ENCODE results near the gene PNPLA6. TPM values are rescaled to one million over a fixed set of nuclear protein-coding genes. Genes with fewer than 3 reads are reported as not detected.

The PNPLA6 gene
- polyA plus RNA-seq, 1 donor, result 34.7 TPM

GRCh38 chr19:7515645-7516151 is 19.8 kb upstream of the PNPLA6 start, which contains the start of gene ZNF358:
Gene ZNF358 (plus strand): TSS chr19:7516103. CDS start chr19:7519243, 3,140 bp downstream.
- peak; percentile 82 for DNase-seq

GRCh38 chr19:7516333-7516732 is 19.2 kb upstream of the PNPLA6 start:
- DNase-seq, result no peak

- DNase-seq, result no peak
Measured at GRCh38 chr19:7516878-7517277, 18.6 kb upstream of the PNPLA6 start.

GRCh38 chr19:7519361-7520130 is 16.0 kb upstream of the PNPLA6 start:
- no peak for DNase-seq

GRCh38 chr19:7520131-7521051 is 15.1 kb upstream of the PNPLA6 start:
- DNase-seq, result no peak

- DNase-seq, result no peak
Measured at GRCh38 chr19:7521551-7522071, 13.9 kb upstream of the PNPLA6 start.

- DNase-seq, result peak; percentile 99
Measured at GRCh38 chr19:7522072-7522922, 13.2 kb upstream of the PNPLA6 start, which contains the start of gene MCOLN1. Gene MCOLN1 (plus strand): TSS chr19:7522624. CDS start chr19:7522751, 127 bp downstream.

GRCh38 chr19:7522923-7523667 is 12.4 kb upstream of the PNPLA6 start:
- no peak for DNase-seq

GRCh38 chr19:7524523-7524922 is 11.0 kb upstream of the PNPLA6 start:
- DNase-seq, result no peak

GRCh38 chr19:7524992-7525739 is 10.4 kb upstream of the PNPLA6 start:
- no peak for DNase-seq

- DNase-seq, result no peak
Measured at GRCh38 chr19:7526059-7526929, 9.2 kb upstream of the PNPLA6 start.

GRCh38 chr19:7527516-7528191 is 7.9 kb upstream of the PNPLA6 start:
- DNase-seq, result no peak

- no peak for DNase-seq
Measured at GRCh38 chr19:7528192-7528519, 7.4 kb upstream of the PNPLA6 start.

- no peak for DNase-seq
Measured at GRCh38 chr19:7528522-7529245, 6.8 kb upstream of the PNPLA6 start.

- no peak for DNase-seq
Measured at GRCh38 chr19:7529246-7529600, 6.3 kb upstream of the PNPLA6 start.

- no peak for DNase-seq
Measured at GRCh38 chr19:7529610-7530490, 5.7 kb upstream of the PNPLA6 start.

GRCh38 chr19:7533281-7533885 is 2.1 kb upstream of the PNPLA6 start:
- DNase-seq, result peak; percentile 73
